Muscle of leg (tissue), 11 donors: ENCODE data around the gene MXD4. TPM values are rescaled to one million over a fixed set of nuclear protein-coding genes. Genes with fewer than 3 reads are reported as not detected.
A peak's percentile ranks its signal among the peaks of the same experiment; 100 is the strongest.

Experiments used
- DNase-seq: peaks from one replicate; pipeline ENCODE4 v3.0.0; 2013
- H3K27ac ChIP-seq: one replicate; pipeline ENCODE4 v1.5.1; 2013; ENCODE audit warnings: mild to moderate bottlenecking, low read length, control low read depth
- H3K27me3 ChIP-seq: one replicate; pipeline ENCODE4 v1.6.1; 2013; ENCODE audit warnings: low read length; ENCODE audit not compliant: control insufficient read depth, insufficient read depth
- H3K36me3 ChIP-seq: one replicate; pipeline ENCODE4 v1.6.1; 2013; ENCODE audit warnings: low read length; ENCODE audit not compliant: control insufficient read depth, insufficient read depth
- H3K4me1 ChIP-seq: one replicate; pipeline ENCODE4 v1.6.1; 2013; ENCODE audit warnings: low read length; ENCODE audit not compliant: control insufficient read depth, insufficient read depth
- H3K4me3 ChIP-seq: one replicate; pipeline ENCODE4 v1.5.1; 2013; ENCODE audit warnings: low read length, control low read depth
- H3K9me3 ChIP-seq: replicated peaks from 2 replicates; pipeline ENCODE4 v1.6.1; 2013; ENCODE audit warnings: low read depth, low read length; ENCODE audit not compliant: control insufficient read depth
- WGBS: methylation state at CpG from one replicate; pipeline ENCODE4 v1.1.5; 2013; ENCODE audit warnings: missing lambda C conversion rate; ENCODE audit not compliant: insufficient coverage; 5-methylcytosine and 5-hydroxymethylcytosine counted together
- polyA plus RNA-seq, 8 donors: library from polyadenylated mRNA; unstranded; fragments of 120-200 nt; gene quantifications; one replicate each; pipeline versions ENCODE4 v1.2.1 to v1.2.3, GENCODE V29; 2013; ENCODE audit warnings: inconsistent platforms in 1 of 8, low replicate concordance in 1 of 8; ENCODE audit not compliant: insufficient read length in 8 of 8, insufficient read depth in 1 of 8
- total RNA-seq: library from RNA; stranded (reverse); fragments of 120-200 nt; gene quantifications from one replicate; pipeline ENCODE4 v1.2.4, GENCODE V29; 2013

The MXD4 gene
- total and polyA plus RNA-seq, 9 donors: 31.5 to 65.7 (median 59.1) TPM

- H3K9me3 ChIP-seq: no peaks in the 10 kb centered on the region
- H3K4me1 ChIP-seq: peaks cover 64% of the 10 kb centered on the region
- DNase-seq: no peak
- H3K4me3 ChIP-seq: no peak overlapping the region
- WGBS: 64% methylated on average over 3 of the region's 6 CpGs
- H3K27ac ChIP-seq: no peak overlapping the region
- no peaks in the 10 kb centered on the region for H3K27me3 ChIP-seq
- peaks cover 9% of the 10 kb centered on the region for H3K36me3 ChIP-seq
These were observed 2.7 kb upstream of the MXD4 start for GRCh38 chr4:2264481-2265041.

- Histone ChIP-seq H3K36me3 (peaks cover 15% of the 10 kb centered on the region), H3K4me1 (peaks cover 66% of the 10 kb centered on the region), H3K27ac (no peak overlapping the region), H3K9me3 (no peaks in the 10 kb centered on the region), H3K4me3 (no peak overlapping the region), H3K27me3 (no peaks in the 10 kb centered on the region)
- WGBS: 64% methylated on average over 5 of the region's 6 CpGs
- no peak for DNase-seq
These were observed 2.0 kb upstream of the MXD4 start for GRCh38 chr4:2263926-2264321.

GRCh38 chr4:2262944-2263250 is 988 bp upstream of the MXD4 start:
- Histone ChIP-seq H3K4me1 (peaks cover 67% of the 10 kb centered on the region), H3K27ac (peak overlapping the region; percentile 92)
- 8% methylated on average over 6 of the region's 13 CpGs for WGBS

GRCh38 chr4:2262145-2262943 is 435 bp upstream of the MXD4 start:
- Histone ChIP-seq H3K4me1 (peaks cover 73% of the 10 kb centered on the region), H3K4me3 (peak overlapping the region; percentile 66), H3K27ac (peak overlapping the region; percentile 92), H3K36me3 (peaks cover 29% of the 10 kb centered on the region), H3K27me3 (no peaks in the 10 kb centered on the region), H3K9me3 (no peaks in the 10 kb centered on the region)
- WGBS: under 1% methylated on average over 98 of the region's 98 CpGs
- peak; percentile 100 for DNase-seq

More at GRCh38 chr4:2262944-2263250, 988 bp upstream of the MXD4 start:
- H3K27me3 ChIP-seq: no peaks in the 10 kb centered on the region
- H3K36me3 ChIP-seq: peaks cover 25% of the 10 kb centered on the region
- peak overlapping the region; percentile 66 for H3K4me3 ChIP-seq
- DNase-seq: no peak
- H3K9me3 ChIP-seq: no peaks in the 10 kb centered on the region

GRCh38 chr4:2261110-2261852 is 628 bp downstream of the MXD4 start:
- under 1% methylated on average over 90 of the region's 91 CpGs for WGBS
- H3K4me3 ChIP-seq: peak overlapping the region; percentile 92
- peak overlapping the region; percentile 25 for H3K27ac ChIP-seq
- H3K9me3 ChIP-seq: no peaks in the 10 kb centered on the region
- peaks cover 29% of the 10 kb centered on the region for H3K36me3 ChIP-seq
- peaks cover 78% of the 10 kb centered on the region for H3K4me1 ChIP-seq
- peak; percentile 77 for DNase-seq
- no peaks in the 10 kb centered on the region for H3K27me3 ChIP-seq

GRCh38 chr4:2260344-2261109 is 1.4 kb downstream of the MXD4 start:
- peak overlapping the region; percentile 25 for H3K27ac ChIP-seq
- H3K9me3 ChIP-seq: no peaks in the 10 kb centered on the region
- H3K36me3 ChIP-seq: peaks cover 34% of the 10 kb centered on the region
- peaks cover 78% of the 10 kb centered on the region for H3K4me1 ChIP-seq
- 33% methylated on average over 22 of the region's 23 CpGs for WGBS
- peak overlapping the region; percentile 92 for H3K4me3 ChIP-seq
- DNase-seq: no peak
- H3K27me3 ChIP-seq: no peaks in the 10 kb centered on the region

GRCh38 chr4:2259541-2260343 is 2.2 kb downstream of the MXD4 start:
- Histone ChIP-seq H3K9me3 (no peaks in the 10 kb centered on the region), H3K4me1 (peaks cover 71% of the 10 kb centered on the region), H3K4me3 (peak overlapping the region; percentile 92), H3K27me3 (no peaks in the 10 kb centered on the region), H3K27ac (no peak overlapping the region), H3K36me3 (peaks cover 42% of the 10 kb centered on the region)
- no peak for DNase-seq
- WGBS: 64% methylated on average over 10 of the region's 15 CpGs

GRCh38 chr4:2259036-2259540 is 2.8 kb downstream of the MXD4 start:
- Histone ChIP-seq H3K36me3 (peaks cover 45% of the 10 kb centered on the region), H3K4me3 (no peak overlapping the region), H3K27me3 (no peaks in the 10 kb centered on the region), H3K27ac (no peak overlapping the region), H3K9me3 (no peaks in the 10 kb centered on the region), H3K4me1 (peaks cover 66% of the 10 kb centered on the region)
- no peak for DNase-seq
- WGBS: 79% methylated on average over 11 of the region's 13 CpGs
